ENCODE results near the gene STYX. TPM values are rescaled to one million over a fixed set of nuclear protein-coding genes. Genes with fewer than 3 reads are reported as not detected.
A peak's percentile ranks its signal among the peaks of the same experiment; 100 is the strongest.

The STYX gene
- total RNA-seq, 1 donor from 2014 or later, result 11.5 TPM

DNA sequence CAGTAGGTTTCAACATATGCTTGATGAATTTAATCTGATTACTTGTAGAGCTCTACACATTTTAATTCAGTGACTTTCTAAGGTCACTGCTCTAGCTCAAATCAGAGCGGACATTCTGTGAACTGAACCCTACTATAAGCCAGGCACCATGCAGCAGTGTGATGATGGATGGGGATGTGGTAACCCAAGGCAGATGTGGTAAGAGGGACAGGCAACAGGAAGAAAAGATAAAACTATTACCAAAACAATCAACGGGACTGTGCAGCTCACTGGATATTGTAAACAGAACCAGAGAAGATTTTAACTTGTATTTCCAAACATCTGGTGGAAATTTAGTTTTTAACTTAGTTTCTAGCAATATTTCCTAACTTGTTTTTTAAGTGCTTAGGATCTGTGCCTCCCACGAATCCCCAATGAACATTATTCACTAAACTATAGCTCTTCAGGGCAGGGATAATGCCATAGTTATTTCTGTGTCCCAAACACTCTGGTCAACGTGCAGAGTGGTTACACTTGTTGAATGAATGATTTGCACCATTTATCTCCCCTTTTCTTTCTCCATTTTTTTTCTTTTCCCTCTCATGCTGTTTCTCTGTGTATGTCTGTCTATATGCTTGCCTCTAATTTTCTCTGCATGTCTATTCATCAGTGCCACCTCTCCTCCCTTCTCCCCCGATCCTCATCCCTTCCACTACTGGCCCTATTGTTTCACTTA lies 37.6 kb upstream of the STYX start:
- H3K27ac ChIP-seq, result no peak overlapping the region
- intact Hi-C loops (cut with DNase I), result loop anchor here (10.0 kb wide), 1 partner anchor 138 kb away; the partner anchor contains the start of genes GPR137C and TXNDC16

DNA sequence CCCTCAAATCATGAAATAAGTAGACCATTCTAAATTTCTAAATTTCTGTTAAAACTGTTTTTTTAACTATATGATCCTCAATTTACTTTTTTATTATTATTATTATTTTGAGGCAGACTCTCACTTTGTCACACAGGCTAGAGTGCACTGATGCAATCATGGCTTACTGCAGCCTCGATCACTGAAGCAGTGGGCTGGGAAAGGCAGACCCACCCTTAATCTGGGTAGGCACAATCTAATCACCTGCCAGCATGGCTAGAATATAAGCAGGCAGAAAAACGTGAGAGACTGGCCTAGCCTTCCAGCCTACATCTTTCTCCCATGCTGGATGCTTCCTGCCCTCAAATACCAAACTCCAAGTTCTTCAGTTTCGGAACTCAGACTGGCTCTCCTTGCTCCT lies 36.9 kb upstream of the STYX start:
- peaks cover 38% of the 10 kb centered on the region for H3K4me1 ChIP-seq
- H3K27ac ChIP-seq, result no peak overlapping the region

More for the DNA sequence above, 37.6 kb upstream of the STYX start:
- no peak for TF ChIP-seq POLR2A (IDR thresholded peaks at IDR 0.05)
- TF ChIP-seq, protein P1, sequence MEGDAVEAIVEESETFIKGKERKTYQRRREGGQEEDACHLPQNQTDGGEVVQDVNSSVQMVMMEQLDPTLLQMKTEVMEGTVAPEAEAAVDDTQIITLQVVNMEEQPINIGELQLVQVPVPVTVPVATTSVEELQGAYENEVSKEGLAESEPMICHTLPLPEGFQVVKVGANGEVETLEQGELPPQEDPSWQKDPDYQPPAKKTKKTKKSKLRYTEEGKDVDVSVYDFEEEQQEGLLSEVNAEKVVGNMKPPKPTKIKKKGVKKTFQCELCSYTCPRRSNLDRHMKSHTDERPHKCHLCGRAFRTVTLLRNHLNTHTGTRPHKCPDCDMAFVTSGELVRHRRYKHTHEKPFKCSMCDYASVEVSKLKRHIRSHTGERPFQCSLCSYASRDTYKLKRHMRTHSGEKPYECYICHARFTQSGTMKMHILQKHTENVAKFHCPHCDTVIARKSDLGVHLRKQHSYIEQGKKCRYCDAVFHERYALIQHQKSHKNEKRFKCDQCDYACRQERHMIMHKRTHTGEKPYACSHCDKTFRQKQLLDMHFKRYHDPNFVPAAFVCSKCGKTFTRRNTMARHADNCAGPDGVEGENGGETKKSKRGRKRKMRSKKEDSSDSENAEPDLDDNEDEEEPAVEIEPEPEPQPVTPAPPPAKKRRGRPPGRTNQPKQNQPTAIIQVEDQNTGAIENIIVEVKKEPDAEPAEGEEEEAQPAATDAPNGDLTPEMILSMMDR (IDR thresholded peaks at IDR 0.05), result no peak
- TF ChIP-seq POLR2AphosphoS5 (IDR thresholded peaks at IDR 0.05; ENCODE audit: insufficient read depth in 1 of 2, low read depth in 1 of 2), result no peak
- DNase-seq (ENCODE audit: extremely low spot score in 2 of 2), result no peak
- Histone ChIP-seq H3K4me1 (peaks cover 40% of the 10 kb centered on the region), H3K4me3 (no peak overlapping the region), H3K27me3 (no peaks in the 10 kb centered on the region), H3K9me3 (no peaks in the 10 kb centered on the region), H3K36me3 (no peaks in the 10 kb centered on the region)

DNA sequence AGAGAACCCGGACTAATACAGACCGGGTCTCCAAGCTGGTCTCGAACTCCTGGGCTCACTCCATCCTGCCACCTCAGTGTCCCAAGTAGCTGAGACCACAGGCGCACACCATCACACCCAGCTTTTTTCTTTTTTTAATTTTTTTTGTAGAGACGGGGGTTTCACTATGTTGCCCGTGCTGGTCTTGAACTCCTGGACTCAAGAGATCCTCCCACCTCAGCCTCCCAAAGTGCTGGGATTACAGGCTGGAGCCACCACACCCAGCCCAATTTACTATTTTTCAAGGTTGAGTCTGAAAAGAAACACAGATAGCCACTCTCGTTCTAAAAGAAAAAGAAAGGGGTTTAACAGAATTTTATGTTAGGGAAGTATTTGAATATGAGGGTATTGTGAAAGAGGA lies 36.4 kb upstream of the STYX start:
- H3K36me3 ChIP-seq, result no peaks in the 10 kb centered on the region
- no peaks in the 10 kb centered on the region for H3K9me3 ChIP-seq
- TF ChIP-seq, protein P1 (IDR thresholded peaks at IDR 0.05), result no peak
- TF ChIP-seq POLR2A (IDR thresholded peaks at IDR 0.05) (no peak), POLR2AphosphoS5 (IDR thresholded peaks at IDR 0.05; ENCODE audit: insufficient read depth in 1 of 2, low read depth in 1 of 2) (no peak)
- intact Hi-C loops (cut with DNase I), result loop anchor here (10.0 kb wide), 1 partner anchor 139 kb away; the partner anchor contains the start of genes GPR137C and TXNDC16
- no peaks in the 10 kb centered on the region for H3K27me3 ChIP-seq
- H3K4me1 ChIP-seq, result peaks cover 38% of the 10 kb centered on the region
- DNase-seq (ENCODE audit: extremely low spot score in 2 of 2), result no peak
- no peak overlapping the region for H3K27ac ChIP-seq
- peak overlapping the region in 1 of 2 donors; percentile 98 for H3K4me3 ChIP-seq

More for the DNA sequence above, 36.9 kb upstream of the STYX start:
- Histone ChIP-seq H3K4me3 (no peak overlapping the region), H3K36me3 (no peaks in the 10 kb centered on the region), H3K9me3 (no peaks in the 10 kb centered on the region), H3K27me3 (no peaks in the 10 kb centered on the region)
- intact Hi-C loops (cut with DNase I), result loop anchor here (10.0 kb wide), 1 partner anchor 138 kb away; the partner anchor contains the start of genes GPR137C and TXNDC16
- TF ChIP-seq POLR2A (IDR thresholded peaks at IDR 0.05) (no peak), POLR2AphosphoS5 (IDR thresholded peaks at IDR 0.05; ENCODE audit: insufficient read depth in 1 of 2, low read depth in 1 of 2) (no peak)
- TF ChIP-seq, protein P1 (IDR thresholded peaks at IDR 0.05), result no peak
- no peak for DNase-seq (ENCODE audit: extremely low spot score in 2 of 2)

DNA sequence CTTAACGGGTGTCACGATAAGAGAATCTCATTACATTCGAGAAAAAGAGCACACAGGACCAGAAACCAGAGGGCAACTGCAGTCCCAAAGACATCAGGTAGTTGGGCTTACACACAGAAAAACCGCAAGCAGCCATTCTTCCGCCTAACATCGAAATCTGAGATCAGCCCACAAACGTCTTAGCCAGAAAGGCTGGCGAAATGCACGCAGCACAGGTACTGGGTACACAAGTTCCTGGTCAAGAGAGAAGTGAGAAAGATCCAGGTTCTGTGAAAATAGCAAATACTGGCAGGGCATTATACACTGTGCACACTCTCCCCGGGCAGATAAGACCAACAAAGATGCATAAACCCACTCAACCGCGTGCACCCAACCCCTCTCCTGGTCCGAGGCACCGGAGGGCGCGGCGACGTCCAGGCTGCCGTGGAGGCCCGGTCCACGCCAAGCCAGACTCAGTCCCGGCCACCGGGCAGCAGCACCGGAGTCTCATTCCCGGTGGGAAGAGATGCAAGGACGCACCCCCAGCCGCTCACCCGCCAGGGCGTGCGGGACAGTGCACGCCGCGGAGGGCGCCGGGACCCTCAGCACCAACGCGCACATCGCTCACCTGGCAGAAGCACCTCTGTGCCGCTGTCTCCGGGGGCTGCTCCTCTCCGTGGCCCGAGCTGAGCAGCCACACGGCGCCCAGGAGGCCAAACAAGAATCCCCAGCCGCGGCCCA lies 35.0 kb upstream of the STYX start:
- intact Hi-C loops (cut with DNase I), result loop anchor here (10.0 kb wide), 1 partner anchor 140 kb away; the partner anchor contains the start of genes GPR137C and TXNDC16
- Histone ChIP-seq H3K4me1 (peaks cover 38% of the 10 kb centered on the region), H3K36me3 (no peaks in the 10 kb centered on the region), H3K27me3 (no peaks in the 10 kb centered on the region), H3K9me3 (no peaks in the 10 kb centered on the region), H3K4me3 (peak overlapping the region; percentile 84 to 98), H3K27ac (peak overlapping the region; percentile 98)
- TF ChIP-seq POLR2AphosphoS5 (IDR thresholded peaks at IDR 0.05; ENCODE audit: insufficient read depth in 1 of 2, low read depth in 1 of 2), result peak in 1 of 2 donors; percentile 46
- no peak for TF ChIP-seq POLR2A (IDR thresholded peaks at IDR 0.05)
- no peak for DNase-seq (ENCODE audit: extremely low spot score in 2 of 2)

DNA sequence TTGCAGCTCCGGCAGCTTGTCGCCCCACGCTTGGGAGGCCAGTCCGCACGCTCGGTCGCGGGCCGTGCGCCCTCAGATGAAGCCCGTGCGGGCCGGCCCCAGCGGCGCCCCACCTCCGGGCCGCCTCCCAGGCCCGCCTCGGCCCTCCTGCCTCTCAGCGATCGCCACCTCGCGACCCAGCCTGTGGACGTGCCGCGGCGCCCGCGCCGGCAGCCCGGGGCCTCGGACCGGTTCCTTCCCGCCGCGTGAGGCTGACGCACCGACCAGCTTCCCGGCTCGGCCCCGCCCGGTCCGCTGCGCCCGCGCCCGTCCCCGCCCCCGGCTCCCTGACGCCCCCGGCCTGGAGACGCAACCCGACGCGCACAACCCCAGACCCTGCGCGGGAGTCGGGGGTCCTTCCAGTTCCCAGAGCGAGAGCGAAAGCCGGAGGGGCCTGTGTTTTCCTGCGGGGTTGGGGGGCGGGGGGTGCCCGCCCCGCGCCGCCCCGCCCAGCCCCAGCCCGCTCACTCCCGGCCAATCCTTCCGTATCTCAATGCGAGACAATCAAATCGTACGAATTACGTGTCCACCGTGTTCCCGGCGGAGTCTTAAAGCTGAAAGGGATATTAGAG lies 34.4 kb upstream of the STYX start, which contains the start of gene ERO1A:
ERO1A (minus strand) TSS at position 78 of the 611 bp plus-strand sequence; CDS start at position 1, 77 bp downstream.
- H3K4me1 ChIP-seq, result peaks cover 38% of the 10 kb centered on the region
- H3K9me3 ChIP-seq, result no peaks in the 10 kb centered on the region
- peak within 1 kb of the TSS; percentile 84 to 98 for H3K4me3 ChIP-seq
- intact Hi-C loops (cut with DNase I), result loop anchor here (10.0 kb wide), 1 partner anchor 141 kb away; the partner anchor contains the start of genes GPR137C and TXNDC16
- no peaks in the 10 kb centered on the region for H3K36me3 ChIP-seq
- H3K27me3 ChIP-seq, result no peaks in the 10 kb centered on the region
- no peak for DNase-seq (ENCODE audit: extremely low spot score in 2 of 2)
- H3K27ac ChIP-seq, result peak within 1 kb of the TSS; percentile 98
- peak in 1 of 2 donors; percentile 38 for TF ChIP-seq POLR2AphosphoS5 (IDR thresholded peaks at IDR 0.05; ENCODE audit: insufficient read depth in 1 of 2, low read depth in 1 of 2)
- peak in 1 of 2 donors; percentile 55 for TF ChIP-seq POLR2A (IDR thresholded peaks at IDR 0.05)
- TF ChIP-seq, protein P1 (IDR thresholded peaks at IDR 0.05), result no peak

Data from vagina (tissue), 2 donors.